Fibroblast of lung (primary cell): ENCODE results near the gene GAS2L1. TPM values are rescaled to one million over a fixed set of nuclear protein-coding genes. Genes with fewer than 3 reads are reported as not detected.

Source experiments
- DNase-seq, 2 donors: peaks; one replicate each; pipeline versions ENCODE4 v3.0.0 to v3.0.0-alpha.2; 2010; ENCODE audit warnings: low read depth in 2 of 2
- H2AFZ ChIP-seq: 2 replicates; pipeline ENCODE4 v1.5.1; 2012; ENCODE audit warnings: low read length, control low read depth, inconsistent platforms
- H3K27ac ChIP-seq: 2 replicates; pipeline ENCODE4 v1.5.1; 2011; ENCODE audit warnings: low read length, control low read depth; ENCODE audit not compliant: insufficient read depth
- H3K27me3 ChIP-seq: 2 replicates; pipeline ENCODE4 v1.5.1; 2011; ENCODE audit warnings: mild to moderate bottlenecking, low read length; ENCODE audit not compliant: control insufficient read depth, insufficient read depth
- H3K36me3 ChIP-seq: 2 replicates; pipeline ENCODE4 v1.5.1; 2011; ENCODE audit warnings: low read length; ENCODE audit not compliant: control insufficient read depth, insufficient read depth
- H3K4me1 ChIP-seq: 2 replicates; pipeline ENCODE4 v1.5.1; 2011; ENCODE audit warnings: low read length; ENCODE audit not compliant: control insufficient read depth, insufficient read depth; ENCODE audit errors: extremely low read depth
- H3K4me2 ChIP-seq: 2 replicates; pipeline ENCODE4 v1.5.1; 2011; ENCODE audit warnings: low read length, control low read depth; ENCODE audit not compliant: insufficient read depth; ENCODE audit errors: extremely low read depth
- H3K4me3 ChIP-seq, 4 experiments: fragments of 200-600 bp in 1 of 4; sonication (generic) in 1 of 4; replicated peaks in 1 of 4; 2 replicates each; pipeline ENCODE4 v1.5.1; 2011 to 2016; ENCODE audit warnings: low read length in 4 of 4, low read depth in 3 of 4, mild to moderate bottlenecking in 3 of 4, control low read depth in 2 of 4, inconsistent platforms in 1 of 4, mixed read lengths in 1 of 4; ENCODE audit not compliant: insufficient read depth in 1 of 4; ENCODE audit errors: control extremely low read depth in 1 of 4
- H3K79me2 ChIP-seq: 2 replicates; pipeline ENCODE4 v1.5.1; 2012; ENCODE audit warnings: mild to moderate bottlenecking, low read length, inconsistent platforms; ENCODE audit not compliant: control insufficient read depth, insufficient read depth
- H3K9ac ChIP-seq: 2 replicates; pipeline ENCODE4 v1.5.1; 2011; ENCODE audit warnings: mild to moderate bottlenecking, low read length, control low read depth; ENCODE audit not compliant: insufficient read depth
- H3K9me3 ChIP-seq: 2 replicates; pipeline ENCODE4 v1.5.1; 2012; ENCODE audit warnings: low read depth, low read length; ENCODE audit not compliant: control insufficient read depth, insufficient read depth
- H4K20me1 ChIP-seq: 2 replicates; pipeline ENCODE4 v1.5.1; 2011; ENCODE audit warnings: low read length; ENCODE audit not compliant: control insufficient read depth, insufficient read depth; ENCODE audit errors: extremely low read depth
- EZH2 ChIP-seq: IDR thresholded peaks from 2 replicates; pipeline ENCODE4 v1.5.1; 2012; ENCODE audit warnings: low read length, control low read depth, mild to moderate bottlenecking; ENCODE audit errors: missing control alignments
- polyA plus RNA-seq, 2 donors: library from polyadenylated mRNA; depleted of rRNA in 1 of 2; stranded (reverse) in 1 of 2; unstranded in 1 of 2; fragments of >200 nt; gene quantifications; 2 replicates each; pipeline ENCODE4 v1.2.1, GENCODE V29; 2011 to 2012; ENCODE audit warnings: missing spikeins in 1 of 2
- total RNA-seq: library from RNA; depleted of rRNA; stranded (reverse); fragments of >200 nt; gene quantifications from 2 replicates; pipeline ENCODE4 v1.2.1, GENCODE V29; 2014
- TF ChIP-seq, protein P1 (sequence below), 2 donors: IDR thresholded peaks in 1 of 2; conservative IDR thresholded peaks in 1 of 2; 1 replicate in 1 of 2; 2 replicates in 1 of 2; pipeline ENCODE4 v1.5.1; 2011 to 2012; ENCODE audit warnings: low read length in 2 of 2, control low read depth in 1 of 2, inconsistent platforms in 1 of 2, low read depth in 1 of 2, mild to moderate bottlenecking in 1 of 2

GAS2L1 gene
- total and polyA plus RNA-seq, 2 donors (not counting 1 experiment from before 2014, with no cell fraction given), result 5.4 to 8.9 TPM

DNA sequence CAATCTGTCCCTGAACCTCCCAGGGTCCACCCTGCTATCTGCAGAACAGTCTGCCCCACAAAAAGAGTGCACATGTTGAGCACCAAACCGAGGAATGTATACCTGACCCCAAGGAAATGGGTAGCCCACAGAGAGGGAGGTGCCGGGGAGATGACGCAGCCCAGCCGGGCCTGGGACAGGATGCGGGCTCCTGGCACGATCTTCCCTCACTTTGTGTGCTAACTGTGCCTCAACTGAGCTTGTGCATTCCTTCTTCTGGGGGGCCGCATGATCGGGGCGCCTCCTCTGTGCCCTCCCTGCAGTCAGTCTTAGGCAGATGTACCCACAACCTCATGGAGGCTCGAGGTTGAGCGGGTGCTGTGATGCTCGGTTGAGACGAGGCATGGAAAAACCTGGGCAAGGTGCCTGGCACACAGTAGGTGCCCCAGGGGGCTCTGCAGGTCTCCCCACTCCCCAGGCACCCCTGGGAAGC is 2.4 kb downstream of the GAS2L1 start:
- Histone ChIP-seq H3K9me3 (no peaks in the 10 kb centered on the region), H3K4me1 (peaks cover 17% of the 10 kb centered on the region), H3K9ac (no peak overlapping the region), H3K4me2 (peak overlapping the region; percentile 61), H3K4me3 (peak overlapping the region in 1 of 4 experiments; percentile 28), H3K27me3 (peaks cover 3% of the 10 kb centered on the region), H3K27ac (peak overlapping the region; percentile 60), H4K20me1 (no peaks in the 10 kb centered on the region), H2AFZ (no peak overlapping the region), H3K36me3 (peaks cover 8% of the 10 kb centered on the region), H3K79me2 (peaks cover 14% of the 10 kb centered on the region)
- peak; percentile 39 to 85 for DNase-seq
- TF ChIP-seq, protein P1, sequence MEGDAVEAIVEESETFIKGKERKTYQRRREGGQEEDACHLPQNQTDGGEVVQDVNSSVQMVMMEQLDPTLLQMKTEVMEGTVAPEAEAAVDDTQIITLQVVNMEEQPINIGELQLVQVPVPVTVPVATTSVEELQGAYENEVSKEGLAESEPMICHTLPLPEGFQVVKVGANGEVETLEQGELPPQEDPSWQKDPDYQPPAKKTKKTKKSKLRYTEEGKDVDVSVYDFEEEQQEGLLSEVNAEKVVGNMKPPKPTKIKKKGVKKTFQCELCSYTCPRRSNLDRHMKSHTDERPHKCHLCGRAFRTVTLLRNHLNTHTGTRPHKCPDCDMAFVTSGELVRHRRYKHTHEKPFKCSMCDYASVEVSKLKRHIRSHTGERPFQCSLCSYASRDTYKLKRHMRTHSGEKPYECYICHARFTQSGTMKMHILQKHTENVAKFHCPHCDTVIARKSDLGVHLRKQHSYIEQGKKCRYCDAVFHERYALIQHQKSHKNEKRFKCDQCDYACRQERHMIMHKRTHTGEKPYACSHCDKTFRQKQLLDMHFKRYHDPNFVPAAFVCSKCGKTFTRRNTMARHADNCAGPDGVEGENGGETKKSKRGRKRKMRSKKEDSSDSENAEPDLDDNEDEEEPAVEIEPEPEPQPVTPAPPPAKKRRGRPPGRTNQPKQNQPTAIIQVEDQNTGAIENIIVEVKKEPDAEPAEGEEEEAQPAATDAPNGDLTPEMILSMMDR (conservative IDR thresholded peaks at IDR 0.05 in 1 of 2, IDR thresholded peaks at IDR 0.05 in 1 of 2; ENCODE audit: low read depth in 1 of 2, low read length in 2 of 2), result no peak
- no peak for TF ChIP-seq EZH2

DNA sequence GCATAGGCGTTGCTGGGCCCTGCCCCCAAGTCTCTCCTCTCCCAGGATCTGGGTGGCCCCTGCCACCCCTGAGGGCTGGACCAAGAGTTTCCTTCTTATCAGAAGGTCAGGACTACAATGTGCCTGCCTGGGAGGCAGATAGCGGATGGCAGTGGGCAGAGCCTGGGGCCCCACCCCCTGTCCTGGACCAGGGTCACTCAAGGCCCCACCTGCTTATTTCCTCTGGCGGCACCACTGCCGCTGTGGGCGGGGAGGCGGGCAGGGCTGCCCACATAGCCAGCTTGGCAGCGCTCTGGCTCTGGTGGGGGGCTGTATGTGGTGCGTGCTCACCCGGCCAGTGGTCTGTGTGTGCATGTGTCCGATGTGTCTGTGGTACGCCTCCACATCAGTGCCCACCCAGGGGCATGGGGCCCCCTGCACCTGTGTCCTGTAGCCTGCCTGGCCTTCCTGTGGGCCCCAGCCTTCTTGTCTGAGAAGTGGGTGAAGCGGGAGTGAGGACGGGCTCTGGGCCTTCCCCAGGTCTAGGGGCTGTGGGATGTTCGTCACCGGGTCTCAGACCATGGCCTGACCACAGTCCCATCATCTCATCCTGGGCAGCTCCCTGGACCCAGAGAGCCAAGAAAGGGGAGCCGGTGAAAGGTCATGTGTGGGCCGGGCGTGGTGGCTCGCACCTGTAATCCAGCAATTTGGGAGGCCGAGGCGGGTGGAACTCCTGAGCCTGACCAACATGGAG is 3.0 kb downstream of the GAS2L1 start:
- peaks cover 8% of the 10 kb centered on the region for H3K36me3 ChIP-seq
- H3K4me2 ChIP-seq, result peak overlapping the region; percentile 61
- peaks cover 14% of the 10 kb centered on the region for H3K79me2 ChIP-seq
- no peaks in the 10 kb centered on the region for H4K20me1 ChIP-seq
- H3K9me3 ChIP-seq, result no peaks in the 10 kb centered on the region
- DNase-seq, result no peak
- peak overlapping the region; percentile 60 for H3K27ac ChIP-seq
- H3K4me1 ChIP-seq, result peaks cover 17% of the 10 kb centered on the region
- peaks cover 10% of the 10 kb centered on the region for H3K27me3 ChIP-seq
- TF ChIP-seq, protein P1 (conservative IDR thresholded peaks at IDR 0.05 in 1 of 2, IDR thresholded peaks at IDR 0.05 in 1 of 2; ENCODE audit: low read depth in 1 of 2, low read length in 2 of 2), result no peak
- no peak for TF ChIP-seq EZH2
- H3K4me3 ChIP-seq, result peak overlapping the region in 1 of 4 experiments; percentile 28
- H3K9ac ChIP-seq, result no peak overlapping the region
- no peak overlapping the region for H2AFZ ChIP-seq

DNA sequence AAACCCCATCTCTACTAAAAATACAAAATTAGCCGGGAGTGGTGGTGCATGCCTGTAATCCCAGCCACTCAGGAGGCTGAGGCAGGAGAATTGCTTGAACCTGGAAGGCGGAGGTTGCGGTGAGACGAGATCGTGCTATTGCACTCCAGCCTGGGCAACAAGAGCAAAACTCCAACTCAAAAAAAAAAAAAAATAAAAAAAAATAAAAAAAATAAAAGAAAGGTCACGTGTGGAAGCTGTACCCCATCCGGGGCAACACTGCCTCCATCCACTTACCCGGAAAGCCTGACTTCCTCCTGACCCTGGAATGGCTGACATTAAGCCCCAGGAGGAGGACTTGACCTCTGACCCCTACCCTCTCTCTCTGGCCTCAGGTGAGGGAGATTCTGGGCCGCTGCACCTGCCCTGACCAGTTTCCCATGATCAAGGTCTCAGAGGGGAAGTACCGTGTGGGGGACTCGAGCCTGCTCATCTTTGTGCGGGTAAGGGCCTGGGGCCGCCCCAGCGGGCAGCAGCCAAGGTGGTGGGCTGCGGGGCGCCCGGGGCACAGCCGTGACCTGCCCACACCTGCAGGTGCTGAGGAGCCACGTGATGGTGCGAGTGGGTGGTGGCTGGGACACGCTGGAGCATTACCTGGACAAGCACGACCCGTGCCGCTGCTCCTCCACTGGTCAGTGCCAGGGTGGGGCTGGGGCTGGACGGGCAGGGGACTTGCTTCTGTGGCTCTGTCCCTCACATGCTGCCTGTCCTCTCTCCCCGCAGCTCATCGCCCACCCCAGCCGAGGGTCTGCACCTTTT is 3.8 kb downstream of the GAS2L1 start:
- no peak for TF ChIP-seq EZH2
- TF ChIP-seq, protein P1 (conservative IDR thresholded peaks at IDR 0.05 in 1 of 2, IDR thresholded peaks at IDR 0.05 in 1 of 2; ENCODE audit: low read depth in 1 of 2, low read length in 2 of 2), result no peak
- no peak for DNase-seq
- H3K4me3 ChIP-seq, result no peak overlapping the region
- H2AFZ ChIP-seq, result no peak overlapping the region
- H4K20me1 ChIP-seq, result no peaks in the 10 kb centered on the region
- H3K36me3 ChIP-seq, result peaks cover 8% of the 10 kb centered on the region
- H3K4me1 ChIP-seq, result peaks cover 17% of the 10 kb centered on the region
- H3K4me2 ChIP-seq, result no peak overlapping the region
- peaks cover 18% of the 10 kb centered on the region for H3K27me3 ChIP-seq
- H3K9ac ChIP-seq, result peak overlapping the region; percentile 33
- H3K27ac ChIP-seq, result peak overlapping the region; percentile 74
- peaks cover 14% of the 10 kb centered on the region for H3K79me2 ChIP-seq
- H3K9me3 ChIP-seq, result no peaks in the 10 kb centered on the region
